ENCODE data around the gene LKAAEAR1. TPM values are rescaled to one million over a fixed set of nuclear protein-coding genes. Genes with fewer than 3 reads are reported as not detected.
A peak's percentile ranks its signal among the peaks of the same experiment; 100 is the strongest.

Gene LKAAEAR1
- total RNA-seq, 1 donor from 2014 or later = not detected

DNA sequence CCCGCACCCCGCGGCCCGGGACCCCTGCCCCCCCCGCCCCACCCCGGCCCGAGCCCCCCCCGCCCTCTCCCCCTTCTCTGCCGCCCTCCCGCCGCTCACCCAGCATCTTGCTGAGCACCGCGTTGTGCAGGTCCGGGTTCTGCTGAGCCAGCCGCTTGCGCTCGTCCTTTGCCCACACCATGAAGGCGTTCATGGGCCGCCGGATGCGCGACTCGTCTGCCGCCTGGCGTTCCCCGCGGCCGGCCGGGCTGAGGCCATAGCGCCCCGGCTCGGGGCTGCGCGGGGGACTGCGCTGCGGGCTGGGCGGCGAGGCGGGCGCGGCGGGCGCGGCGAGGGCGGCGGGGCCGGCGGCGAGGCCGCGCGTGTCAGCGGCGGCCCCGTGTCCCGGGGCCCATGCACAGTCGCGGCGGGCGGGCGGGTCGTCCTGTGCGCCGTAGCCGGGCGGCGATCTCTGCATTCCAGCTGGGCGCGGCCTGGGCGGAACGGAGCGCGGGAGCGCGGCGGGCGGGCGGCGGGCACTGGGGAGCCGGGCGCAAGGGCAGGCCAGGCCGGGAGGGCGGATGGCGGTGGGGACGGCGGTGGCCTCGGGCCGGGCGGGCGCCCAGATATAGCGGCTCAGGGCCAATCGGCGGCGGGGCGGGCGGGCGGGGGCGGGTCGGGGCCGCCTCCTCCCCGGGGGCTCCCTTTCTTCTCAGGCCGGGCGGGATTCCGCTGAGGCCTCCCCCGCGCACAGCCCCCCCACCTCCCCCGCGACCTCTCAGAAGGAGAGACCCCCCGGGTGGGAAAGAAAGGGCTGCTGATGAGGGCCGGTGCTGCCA, 34.9 kb downstream of the LKAAEAR1 start, which contains the start of gene SOX18:
SOX18 (minus strand) TSS at position 580 of the 818 bp plus-strand sequence; CDS start at position 457, 123 bp downstream.
- Mint-ChIP-seq H3K9me3 (ENCODE audit: low read depth) (no peaks in the 10 kb centered on the region), H3K4me1 (ENCODE audit: low read depth) (no peaks in the 10 kb centered on the region), H3K36me3 (ENCODE audit: insufficient read depth) (no peaks in the 10 kb centered on the region), H3K4me3 (ENCODE audit: low read depth) (no peak within 1 kb of the TSS), H3K27me3 (peaks cover 64% of the 10 kb centered on the region), H3K27ac (no peak within 1 kb of the TSS)
- DNase-seq (ENCODE audit: low spot score, unreplicated experiment) = no peak
- TF ChIP-seq, protein P1, sequence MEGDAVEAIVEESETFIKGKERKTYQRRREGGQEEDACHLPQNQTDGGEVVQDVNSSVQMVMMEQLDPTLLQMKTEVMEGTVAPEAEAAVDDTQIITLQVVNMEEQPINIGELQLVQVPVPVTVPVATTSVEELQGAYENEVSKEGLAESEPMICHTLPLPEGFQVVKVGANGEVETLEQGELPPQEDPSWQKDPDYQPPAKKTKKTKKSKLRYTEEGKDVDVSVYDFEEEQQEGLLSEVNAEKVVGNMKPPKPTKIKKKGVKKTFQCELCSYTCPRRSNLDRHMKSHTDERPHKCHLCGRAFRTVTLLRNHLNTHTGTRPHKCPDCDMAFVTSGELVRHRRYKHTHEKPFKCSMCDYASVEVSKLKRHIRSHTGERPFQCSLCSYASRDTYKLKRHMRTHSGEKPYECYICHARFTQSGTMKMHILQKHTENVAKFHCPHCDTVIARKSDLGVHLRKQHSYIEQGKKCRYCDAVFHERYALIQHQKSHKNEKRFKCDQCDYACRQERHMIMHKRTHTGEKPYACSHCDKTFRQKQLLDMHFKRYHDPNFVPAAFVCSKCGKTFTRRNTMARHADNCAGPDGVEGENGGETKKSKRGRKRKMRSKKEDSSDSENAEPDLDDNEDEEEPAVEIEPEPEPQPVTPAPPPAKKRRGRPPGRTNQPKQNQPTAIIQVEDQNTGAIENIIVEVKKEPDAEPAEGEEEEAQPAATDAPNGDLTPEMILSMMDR (IDR thresholded peaks at IDR 0.05; ENCODE audit: unreplicated experiment) = no peak

DNA sequence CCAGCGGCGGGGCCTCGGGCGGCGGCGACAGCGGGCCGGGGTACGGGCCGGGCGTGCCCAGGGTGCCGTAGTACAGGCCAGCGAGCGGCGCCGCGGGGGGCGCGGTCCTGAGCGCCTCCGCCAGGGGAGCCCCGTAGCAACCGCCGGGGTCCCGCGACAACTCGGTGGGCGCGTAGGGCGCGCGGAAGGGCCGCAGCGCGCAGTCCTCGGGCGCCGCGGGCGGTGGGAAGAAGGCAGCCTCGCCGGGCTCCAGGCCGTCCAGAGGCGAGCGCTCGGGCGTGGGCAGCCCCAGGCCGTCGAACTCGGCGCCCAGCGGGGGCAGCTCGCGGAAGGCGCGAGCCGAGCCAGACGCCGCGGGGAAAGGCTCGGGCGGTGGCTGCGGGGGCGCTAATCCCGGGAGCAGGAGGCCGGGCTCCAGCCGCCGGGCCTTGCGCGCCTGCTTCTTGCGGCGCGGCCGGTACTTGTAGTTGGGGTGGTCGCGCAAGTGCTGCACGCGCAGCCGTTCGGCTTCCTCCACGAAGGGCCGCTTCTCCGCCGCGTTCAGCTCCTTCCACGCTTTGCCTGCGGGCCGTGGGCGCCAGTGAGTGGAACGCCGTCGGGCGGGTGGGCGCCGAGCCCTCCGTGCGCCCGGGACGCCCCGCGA, 35.7 kb downstream of the LKAAEAR1 start:
- DNase-seq (ENCODE audit: low spot score, unreplicated experiment) = no peak
- Mint-ChIP-seq H3K27me3 (peaks cover 68% of the 10 kb centered on the region), H3K4me3 (ENCODE audit: low read depth) (no peak overlapping the region), H3K27ac (no peak overlapping the region), H3K4me1 (ENCODE audit: low read depth) (no peaks in the 10 kb centered on the region), H3K36me3 (ENCODE audit: insufficient read depth) (no peaks in the 10 kb centered on the region), H3K9me3 (ENCODE audit: low read depth) (no peaks in the 10 kb centered on the region)
- TF ChIP-seq, protein P1 (IDR thresholded peaks at IDR 0.05; ENCODE audit: unreplicated experiment) = peak; percentile 3

DNA sequence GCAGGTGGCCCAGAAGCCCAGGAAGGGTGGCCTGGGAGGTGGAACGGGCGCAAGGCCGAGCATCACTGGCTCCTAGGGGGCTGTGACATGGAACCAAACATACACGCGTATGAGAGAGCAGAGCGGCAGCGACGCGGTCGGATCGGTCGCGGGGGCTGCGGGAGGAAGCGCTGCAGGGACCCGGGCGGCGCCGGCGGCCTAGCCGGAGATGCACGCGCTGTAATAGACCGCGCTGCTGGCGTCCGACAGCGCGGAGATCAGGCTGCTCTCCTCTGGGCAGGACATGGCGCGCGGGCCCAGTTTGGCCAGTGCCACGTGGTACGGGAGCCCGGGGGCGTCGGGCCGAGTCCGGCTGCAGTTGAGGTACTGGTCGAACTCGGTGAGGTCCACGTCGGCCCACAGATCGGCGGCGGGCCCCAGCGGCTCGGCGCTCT, 36.2 kb downstream of the LKAAEAR1 start:
- no peaks in the 10 kb centered on the region for H3K4me1 Mint-ChIP-seq (ENCODE audit: low read depth)
- no peaks in the 10 kb centered on the region for H3K9me3 Mint-ChIP-seq (ENCODE audit: low read depth)
- H3K27me3 Mint-ChIP-seq = peaks cover 65% of the 10 kb centered on the region
- no peak overlapping the region for H3K27ac Mint-ChIP-seq
- no peak overlapping the region for H3K4me3 Mint-ChIP-seq (ENCODE audit: low read depth)
- no peak for DNase-seq (ENCODE audit: low spot score, unreplicated experiment)
- TF ChIP-seq, protein P1 (IDR thresholded peaks at IDR 0.05; ENCODE audit: unreplicated experiment) = no peak
- no peaks in the 10 kb centered on the region for H3K36me3 Mint-ChIP-seq (ENCODE audit: insufficient read depth)

DNA sequence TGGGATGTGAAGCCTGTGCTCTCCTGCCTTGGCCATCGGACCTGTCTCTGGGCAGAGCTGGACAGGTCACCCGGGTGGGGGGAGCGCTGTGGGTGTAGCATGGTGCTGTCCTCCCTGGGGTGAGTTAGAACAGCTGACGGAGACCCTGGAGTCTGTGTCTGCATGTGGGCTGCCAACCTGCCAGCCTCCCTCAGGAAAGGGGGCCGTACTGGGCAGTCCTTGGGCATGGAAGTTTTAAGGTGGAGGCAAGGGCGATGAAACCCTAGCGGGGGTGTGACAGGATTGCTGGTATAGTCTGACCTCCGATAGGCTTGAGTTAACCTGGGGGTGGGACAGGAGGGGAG, 37.2 kb downstream of the LKAAEAR1 start:
- H3K36me3 Mint-ChIP-seq (ENCODE audit: insufficient read depth) = no peaks in the 10 kb centered on the region
- H3K4me1 Mint-ChIP-seq (ENCODE audit: low read depth) = no peaks in the 10 kb centered on the region
- TF ChIP-seq, protein P1 (IDR thresholded peaks at IDR 0.05; ENCODE audit: unreplicated experiment) = no peak
- H3K4me3 Mint-ChIP-seq (ENCODE audit: low read depth) = no peak overlapping the region
- DNase-seq (ENCODE audit: low spot score, unreplicated experiment) = no peak
- H3K27ac Mint-ChIP-seq = no peak overlapping the region
- no peaks in the 10 kb centered on the region for H3K9me3 Mint-ChIP-seq (ENCODE audit: low read depth)
- peaks cover 59% of the 10 kb centered on the region for H3K27me3 Mint-ChIP-seq

DNA sequence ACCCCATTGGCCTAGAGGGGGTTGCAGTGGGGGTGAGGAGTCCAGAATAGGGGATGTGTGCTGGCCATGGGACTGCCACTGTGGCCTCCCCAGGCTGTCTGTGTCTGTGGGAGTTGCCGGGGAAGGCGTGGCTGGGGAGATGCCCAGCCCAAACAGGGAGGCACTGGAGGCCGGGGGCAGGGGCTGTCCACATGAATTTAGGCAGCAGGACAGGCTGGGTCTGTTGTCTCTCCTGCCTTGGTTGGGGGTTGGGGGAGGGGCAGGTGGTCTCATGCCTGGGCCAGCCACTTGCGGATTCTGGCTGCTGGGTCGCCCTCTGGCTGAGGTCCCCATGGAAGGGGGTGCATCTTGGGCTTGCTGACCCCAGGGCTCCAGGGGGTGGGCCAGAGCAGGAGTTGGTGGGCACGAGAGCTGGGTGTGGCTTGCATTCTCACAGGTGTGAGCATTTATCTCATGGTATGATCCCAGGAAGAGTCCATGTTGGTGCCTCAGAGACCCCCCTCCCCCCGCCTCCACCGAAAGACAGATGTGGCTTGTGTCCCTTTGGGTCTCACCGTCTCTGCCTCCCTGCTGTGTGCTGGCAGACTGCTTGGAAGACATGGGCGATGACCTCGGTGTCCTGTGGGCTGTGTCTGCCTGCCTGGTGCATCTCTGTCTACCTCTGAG, 38.7 kb downstream of the LKAAEAR1 start:
- peaks cover 55% of the 10 kb centered on the region for H3K27me3 Mint-ChIP-seq
- DNase-seq (ENCODE audit: low spot score, unreplicated experiment) = no peak

More for the DNA sequence above, 38.7 kb downstream of the LKAAEAR1 start:
- H3K27ac Mint-ChIP-seq = no peak overlapping the region
- no peaks in the 10 kb centered on the region for H3K4me1 Mint-ChIP-seq (ENCODE audit: low read depth)
- no peaks in the 10 kb centered on the region for H3K9me3 Mint-ChIP-seq (ENCODE audit: low read depth)
- no peaks in the 10 kb centered on the region for H3K36me3 Mint-ChIP-seq (ENCODE audit: insufficient read depth)
- TF ChIP-seq, protein P1 (IDR thresholded peaks at IDR 0.05; ENCODE audit: unreplicated experiment) = no peak
- no peak overlapping the region for H3K4me3 Mint-ChIP-seq (ENCODE audit: low read depth)
